Mesenchymal stem cell (in vitro differentiated cells and primary cell): Measurements from ENCODE around the gene HMOX1.
A peak's percentile ranks its signal among the peaks of the same experiment; 100 is the strongest.

Experiments used
- DNase-seq: peaks from one replicate; pipeline ENCODE4 v3.0.0-alpha.2; 2013
- H2AFZ ChIP-seq: one replicate; pipeline ENCODE4 v1.6.1; 2013; ENCODE audit warnings: low read depth, mild to moderate bottlenecking, control low read depth, inconsistent platforms, low read length, moderate library complexity
- H2AK5ac ChIP-seq: 2 replicates; pipeline ENCODE4 v1.6.1; 2013; ENCODE audit warnings: low read length, moderate library complexity, mild to moderate bottlenecking, inconsistent platforms; ENCODE audit not compliant: severe bottlenecking
- H2BK120ac ChIP-seq: one replicate; pipeline ENCODE4 v1.6.1; 2013; ENCODE audit warnings: low read depth, mild to moderate bottlenecking, inconsistent platforms, low read length, moderate library complexity
- H2BK12ac ChIP-seq, 2 experiments: one replicate each; pipeline ENCODE4 v1.6.1; 2013; ENCODE audit warnings: inconsistent platforms in 2 of 2, low read length in 2 of 2, mild to moderate bottlenecking in 2 of 2, moderate library complexity in 2 of 2, control low read depth in 1 of 2
- H2BK15ac ChIP-seq: one replicate; pipeline ENCODE4 v1.6.1; 2013; ENCODE audit warnings: mild to moderate bottlenecking, low read depth, inconsistent platforms; ENCODE audit not compliant: poor library complexity, severe bottlenecking
- H2BK5ac ChIP-seq: 2 replicates; pipeline ENCODE4 v1.6.1; 2013; ENCODE audit warnings: low read depth, mild to moderate bottlenecking, low read length, control low read depth, inconsistent platforms; ENCODE audit not compliant: poor library complexity, severe bottlenecking
- H3K14ac ChIP-seq, 2 experiments: one replicate each; pipeline ENCODE4 v1.6.1; 2013; ENCODE audit warnings: inconsistent platforms in 2 of 2, low read length in 2 of 2, control low read depth in 1 of 2, mild to moderate bottlenecking in 1 of 2, moderate library complexity in 1 of 2
- H3K18ac ChIP-seq, 2 experiments: one replicate each; pipeline ENCODE4 v1.6.1; 2013; ENCODE audit warnings: inconsistent platforms in 2 of 2, low read length in 2 of 2, control low read depth in 1 of 2, low read depth in 1 of 2, mild to moderate bottlenecking in 1 of 2
- H3K23ac ChIP-seq, 2 experiments: one replicate each; pipeline ENCODE4 v1.6.1; 2013; ENCODE audit warnings: inconsistent platforms in 2 of 2, low read length in 2 of 2, mild to moderate bottlenecking in 2 of 2, moderate library complexity in 2 of 2, control low read depth in 1 of 2
- H3K27ac ChIP-seq: 2 replicates; pipeline ENCODE4 v1.5.1; 2013; ENCODE audit warnings: mild to moderate bottlenecking, moderate library complexity, low read length, control low read depth, inconsistent platforms; ENCODE audit not compliant: poor library complexity, severe bottlenecking
- H3K27me3 ChIP-seq, 2 experiments: 2 replicates each; pipeline versions ENCODE4 v1.6.1 to v1.7.0; 2013; ENCODE audit warnings: low read length in 2 of 2, mild to moderate bottlenecking in 2 of 2, moderate library complexity in 2 of 2, control low read depth in 1 of 2, inconsistent platforms in 1 of 2; ENCODE audit not compliant: control insufficient read depth in 1 of 2, insufficient read depth in 1 of 2
- H3K36me3 ChIP-seq, 2 experiments: 2 replicates each; pipeline versions ENCODE4 v1.6.1 to v1.7.0; 2013; ENCODE audit warnings: low read length in 2 of 2, control low read depth in 1 of 2, inconsistent platforms in 1 of 2, low read depth in 1 of 2, mild to moderate bottlenecking in 1 of 2; ENCODE audit not compliant: insufficient read depth in 2 of 2, control insufficient read depth in 1 of 2
- H3K4ac ChIP-seq, 2 experiments: one replicate each; pipeline ENCODE4 v1.6.1; 2013; ENCODE audit warnings: inconsistent platforms in 2 of 2, low read length in 2 of 2, mild to moderate bottlenecking in 2 of 2, moderate library complexity in 2 of 2, control low read depth in 1 of 2, low read depth in 1 of 2
- H3K4me1 ChIP-seq: 2 replicates; pipeline ENCODE4 v1.6.1; 2013; ENCODE audit warnings: low read depth, low read length, control low read depth; ENCODE audit not compliant: control insufficient read depth, insufficient read depth
- H3K4me2 ChIP-seq: 2 replicates; pipeline ENCODE4 v1.6.1; 2013; ENCODE audit warnings: low read length, mild to moderate bottlenecking, inconsistent platforms; ENCODE audit not compliant: poor library complexity, severe bottlenecking
- H3K4me3 ChIP-seq, 2 experiments: 2 replicates each; pipeline versions ENCODE4 v1.5.1 to v1.7.0; 2013; ENCODE audit warnings: low read length in 2 of 2, mild to moderate bottlenecking in 2 of 2, control low read depth in 1 of 2, low read depth in 1 of 2; ENCODE audit not compliant: insufficient read depth in 1 of 2
- H3K79me1 ChIP-seq: replicated peaks from 2 replicates; pipeline ENCODE4 v1.6.1; 2013; ENCODE audit warnings: mild to moderate bottlenecking, control low read depth, low read length, inconsistent platforms; ENCODE audit not compliant: poor library complexity, severe bottlenecking
- H3K9ac ChIP-seq: 2 replicates; pipeline ENCODE4 v1.7.0; 2013; ENCODE audit warnings: mild to moderate bottlenecking, low read length, moderate library complexity
- H3K9me3 ChIP-seq: 2 replicates; pipeline ENCODE4 v1.7.0; 2013; ENCODE audit warnings: mild to moderate bottlenecking, low read length; ENCODE audit not compliant: control insufficient read depth
- H4K8ac ChIP-seq: one replicate; pipeline ENCODE4 v1.6.1; 2013; ENCODE audit warnings: inconsistent platforms, mild to moderate bottlenecking, low read length, moderate library complexity
- H4K91ac ChIP-seq: one replicate; pipeline ENCODE4 v1.6.1; 2013; ENCODE audit warnings: mild to moderate bottlenecking, low read length, inconsistent platforms
- WGBS: methylation state at CpG from one replicate; pipeline ENCODE4 v1.1.7; 2013; ENCODE audit warnings: mixed read lengths; 5-methylcytosine and 5-hydroxymethylcytosine counted together

The HMOX1 gene

DNA sequence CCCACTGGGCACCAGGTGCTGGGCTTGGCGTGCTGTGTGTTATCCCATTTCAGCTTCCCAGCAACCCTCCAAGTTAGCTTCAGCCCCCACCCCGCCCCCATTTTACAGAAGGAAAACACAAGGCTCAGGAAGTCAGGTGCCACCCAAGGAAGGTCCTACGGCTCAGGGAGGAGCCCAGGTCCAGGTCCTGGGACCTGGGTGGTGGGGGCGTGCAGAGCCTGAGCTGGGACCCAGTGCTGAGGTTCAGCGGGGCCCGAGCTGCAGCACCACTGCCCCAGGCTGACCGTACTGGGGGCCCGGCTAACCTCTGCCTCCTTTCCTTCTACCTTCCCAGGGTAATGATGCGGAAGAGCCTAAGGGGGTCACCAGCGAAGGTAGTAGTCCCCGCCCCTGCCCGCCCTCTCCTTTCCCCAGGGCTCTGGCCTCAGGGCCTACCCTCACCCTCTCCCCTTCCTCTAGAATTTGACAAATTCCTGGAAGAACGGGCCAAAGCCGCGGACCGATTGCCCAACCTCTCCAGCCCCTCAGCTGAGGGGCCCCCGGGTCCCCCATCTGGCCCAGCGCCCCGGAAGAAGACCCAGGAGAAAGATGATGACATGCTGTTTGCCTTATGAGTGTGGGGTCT is 34.2 kb upstream of the HMOX1 start:
- H2AFZ ChIP-seq: no peak overlapping the region
- peaks cover 61 to 69% of the 10 kb centered on the region in 2 experiments for H3K36me3 ChIP-seq
- no peak overlapping the region for H4K91ac ChIP-seq
- no peaks in the 10 kb centered on the region for H3K9me3 ChIP-seq
- H2BK120ac ChIP-seq: no peak overlapping the region
- H3K27me3 ChIP-seq: no peaks in the 10 kb centered on the region
- no peak overlapping the region for H2AK5ac ChIP-seq
- no peak for DNase-seq
- no peak overlapping the region for H3K9ac ChIP-seq
- H3K4me2 ChIP-seq: no peak overlapping the region
- no peak overlapping the region for H3K18ac ChIP-seq
- H2BK12ac ChIP-seq: no peak overlapping the region
- no peak overlapping the region for H2BK5ac ChIP-seq
- H3K27ac ChIP-seq: no peak overlapping the region
- H3K23ac ChIP-seq: no peak overlapping the region
- no peaks in the 10 kb centered on the region for H3K79me1 ChIP-seq
- no peak overlapping the region for H3K14ac ChIP-seq
- no peak overlapping the region for H3K4me3 ChIP-seq
- WGBS: 92% methylated on average over 19 of the region's 19 CpGs
- H2BK15ac ChIP-seq: no peak overlapping the region
- H3K4ac ChIP-seq: no peak overlapping the region
- no peak overlapping the region for H4K8ac ChIP-seq
- H3K4me1 ChIP-seq: peaks cover 32% of the 10 kb centered on the region

DNA sequence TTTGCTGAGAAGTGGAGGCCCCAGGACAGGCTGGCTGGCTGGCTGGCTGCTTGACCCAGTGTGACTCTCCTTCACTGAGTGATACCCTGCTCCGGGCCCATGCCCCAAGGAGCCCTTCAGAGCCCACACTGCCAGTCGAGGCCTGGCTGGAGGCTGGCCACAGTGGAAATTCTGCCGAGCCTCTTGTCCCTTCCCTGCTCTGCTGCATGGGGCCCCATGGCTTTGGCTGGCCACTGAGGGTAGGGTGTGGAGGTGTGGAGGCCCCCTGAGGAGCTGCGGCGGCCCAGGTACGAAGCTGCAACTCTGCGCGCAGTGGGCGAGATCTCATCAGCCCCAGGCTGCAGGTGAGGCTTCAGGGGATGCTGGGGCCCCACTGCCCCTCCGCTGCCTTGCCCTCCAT is 33.4 kb upstream of the HMOX1 start:
- Histone ChIP-seq H3K14ac (no peak overlapping the region), H3K4me3 (no peak overlapping the region), H3K9me3 (no peaks in the 10 kb centered on the region), H2BK120ac (no peak overlapping the region), H2BK5ac (no peak overlapping the region), H3K36me3 (peaks cover 54 to 61% of the 10 kb centered on the region in 2 experiments), H2BK15ac (no peak overlapping the region), H4K91ac (no peak overlapping the region), H2AFZ (no peak overlapping the region), H3K4ac (no peak overlapping the region), H3K27ac (no peak overlapping the region), H3K9ac (no peak overlapping the region), H2BK12ac (no peak overlapping the region), H3K4me1 (peaks cover 32% of the 10 kb centered on the region), H4K8ac (no peak overlapping the region), H2AK5ac (no peak overlapping the region), H3K23ac (no peak overlapping the region), H3K4me2 (no peak overlapping the region), H3K27me3 (no peaks in the 10 kb centered on the region), H3K18ac (no peak overlapping the region), H3K79me1 (no peaks in the 10 kb centered on the region)
- DNase-seq: no peak
- 90% methylated on average over 9 of the region's 10 CpGs for WGBS

DNA sequence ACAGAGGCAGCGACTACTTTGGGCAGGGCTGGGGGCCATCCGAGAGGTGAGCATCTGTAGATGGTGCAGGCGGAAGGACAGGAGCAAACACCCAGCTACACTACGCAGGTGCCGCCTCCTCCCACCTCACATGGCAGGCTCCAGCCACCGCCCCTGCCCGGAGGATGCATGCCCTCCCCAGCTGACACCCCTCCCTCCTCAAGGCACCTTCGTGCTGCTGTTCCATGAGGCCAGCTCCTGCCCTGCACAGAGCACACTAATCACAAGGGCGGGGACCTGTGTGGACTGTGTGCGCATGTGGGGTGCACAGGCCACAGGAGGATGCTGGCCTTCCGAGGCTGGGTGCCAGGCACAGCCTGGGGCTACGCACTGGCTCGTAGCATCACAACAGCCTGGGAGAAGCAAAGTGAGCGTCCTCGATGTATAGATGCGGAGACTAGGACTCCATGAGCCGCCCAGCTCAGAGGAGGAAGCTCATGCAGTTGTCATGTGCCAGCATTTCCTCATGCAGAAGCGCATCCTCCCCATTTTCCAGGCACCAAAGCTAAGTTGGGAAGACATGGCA is 32.8 kb upstream of the HMOX1 start:
- H3K9me3 ChIP-seq: no peaks in the 10 kb centered on the region
- 95% methylated on average over 18 of the region's 18 CpGs for WGBS
- H3K14ac ChIP-seq: no peak overlapping the region
- no peak overlapping the region for H2BK15ac ChIP-seq
- H3K4me3 ChIP-seq: no peak overlapping the region
- no peak overlapping the region for H3K27ac ChIP-seq
- H2BK12ac ChIP-seq: no peak overlapping the region
- no peak overlapping the region for H3K23ac ChIP-seq
- no peak overlapping the region for H3K4me2 ChIP-seq
- H4K8ac ChIP-seq: no peak overlapping the region
- no peaks in the 10 kb centered on the region for H3K79me1 ChIP-seq
- H3K18ac ChIP-seq: no peak overlapping the region
- H2AK5ac ChIP-seq: no peak overlapping the region
- no peak overlapping the region for H2BK120ac ChIP-seq
- no peak overlapping the region for H2BK5ac ChIP-seq
- no peaks in the 10 kb centered on the region for H3K27me3 ChIP-seq
- H4K91ac ChIP-seq: no peak overlapping the region
- H3K4me1 ChIP-seq: peaks cover 32% of the 10 kb centered on the region
- no peak overlapping the region for H2AFZ ChIP-seq
- H3K4ac ChIP-seq: no peak overlapping the region
- peaks cover 47 to 55% of the 10 kb centered on the region in 2 experiments for H3K36me3 ChIP-seq
- no peak for DNase-seq
- H3K9ac ChIP-seq: no peak overlapping the region

DNA sequence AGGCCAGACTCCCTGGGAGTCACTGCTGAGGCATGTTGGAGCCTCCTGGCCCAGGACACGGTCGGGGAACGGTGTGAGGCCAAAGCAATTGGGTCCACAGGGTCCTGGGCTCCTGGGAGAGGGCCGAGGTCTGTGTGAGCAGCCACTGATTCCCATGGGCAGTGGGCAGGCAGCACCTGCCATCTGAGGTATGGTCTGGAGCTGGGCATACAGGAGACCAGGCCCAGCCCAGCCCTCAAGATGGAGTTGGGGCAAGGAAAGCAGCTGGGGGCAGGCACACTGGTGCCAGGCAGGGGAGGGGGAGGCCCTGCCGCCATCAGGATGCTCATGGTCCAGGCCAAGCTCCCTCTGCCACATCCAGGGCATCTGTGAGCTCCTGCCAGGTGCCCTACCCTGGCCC is 32.2 kb upstream of the HMOX1 start:
- Histone ChIP-seq H2AK5ac (peak overlapping the region; percentile 2), H2BK120ac (no peak overlapping the region), H3K14ac (no peak overlapping the region), H3K18ac (no peak overlapping the region), H3K36me3 (peaks cover 41 to 49% of the 10 kb centered on the region in 2 experiments), H3K4ac (no peak overlapping the region), H3K23ac (no peak overlapping the region), H2BK15ac (no peak overlapping the region), H3K4me3 (no peak overlapping the region), H4K91ac (no peak overlapping the region), H3K4me2 (no peak overlapping the region), H3K9me3 (no peaks in the 10 kb centered on the region), H3K27me3 (no peaks in the 10 kb centered on the region), H2BK5ac (no peak overlapping the region), H4K8ac (no peak overlapping the region), H3K9ac (no peak overlapping the region), H3K4me1 (peaks cover 32% of the 10 kb centered on the region), H3K27ac (no peak overlapping the region), H2BK12ac (no peak overlapping the region), H2AFZ (no peak overlapping the region), H3K79me1 (no peaks in the 10 kb centered on the region)
- WGBS: 86% methylated on average over 5 of the region's 5 CpGs
- no peak for DNase-seq
